Fibroblast of mammary gland (primary cell): Measurements from ENCODE around the gene GLI1.

Source experiments
- DNase-seq: peaks from one replicate; pipeline ENCODE4 v3.0.0-alpha.2; 2010; ENCODE audit warnings: low read depth
- H3K4me3 ChIP-seq: 2 replicates; pipeline ENCODE4 v1.5.1; 2011; ENCODE audit warnings: low read depth, mild to moderate bottlenecking, low read length, moderate library complexity; ENCODE audit not compliant: control insufficient read depth
- TF ChIP-seq, protein P1 (sequence below): conservative IDR thresholded peaks from 2 replicates; pipeline ENCODE4 v1.5.1; 2011; ENCODE audit warnings: low read depth, low read length, inconsistent platforms; ENCODE audit not compliant: control insufficient read depth, insufficient read depth

GLI1 gene

DNA sequence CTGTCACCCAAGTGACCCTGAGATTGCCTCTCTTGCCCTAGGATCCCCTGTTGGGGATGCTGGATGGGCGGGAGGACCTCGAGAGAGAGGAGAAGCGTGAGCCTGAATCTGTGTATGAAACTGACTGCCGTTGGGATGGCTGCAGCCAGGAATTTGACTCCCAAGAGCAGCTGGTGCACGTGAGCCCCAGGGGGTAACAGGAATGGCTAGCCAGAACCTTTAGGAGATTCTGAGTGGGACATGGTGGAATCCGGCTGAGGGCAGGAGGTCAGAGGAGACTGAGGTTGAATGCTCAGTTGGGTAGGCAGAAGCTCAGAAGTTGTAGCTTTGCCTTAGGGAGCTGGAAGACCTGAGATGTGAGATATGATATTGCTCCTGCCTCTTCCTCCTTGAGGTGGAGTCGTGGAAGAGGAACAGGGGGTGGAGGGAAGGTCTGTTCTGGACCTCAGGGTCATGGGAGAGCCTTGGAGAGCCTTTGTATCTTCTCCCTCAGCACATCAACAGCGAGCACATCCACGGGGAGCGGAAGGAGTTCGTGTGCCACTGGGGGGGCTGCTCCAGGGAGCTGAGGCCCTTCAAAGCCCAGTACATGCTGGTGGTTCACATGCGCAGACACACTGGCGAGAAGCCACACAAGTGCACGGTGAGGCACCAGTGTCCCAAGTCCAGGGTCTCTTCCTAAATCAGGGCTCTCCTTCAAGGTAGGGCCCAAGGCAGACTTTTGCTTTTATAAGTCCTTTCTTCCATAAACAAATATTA is 6.3 kb downstream of the GLI1 start:
- no peak overlapping the region for H3K4me3 ChIP-seq
- TF ChIP-seq, protein P1, sequence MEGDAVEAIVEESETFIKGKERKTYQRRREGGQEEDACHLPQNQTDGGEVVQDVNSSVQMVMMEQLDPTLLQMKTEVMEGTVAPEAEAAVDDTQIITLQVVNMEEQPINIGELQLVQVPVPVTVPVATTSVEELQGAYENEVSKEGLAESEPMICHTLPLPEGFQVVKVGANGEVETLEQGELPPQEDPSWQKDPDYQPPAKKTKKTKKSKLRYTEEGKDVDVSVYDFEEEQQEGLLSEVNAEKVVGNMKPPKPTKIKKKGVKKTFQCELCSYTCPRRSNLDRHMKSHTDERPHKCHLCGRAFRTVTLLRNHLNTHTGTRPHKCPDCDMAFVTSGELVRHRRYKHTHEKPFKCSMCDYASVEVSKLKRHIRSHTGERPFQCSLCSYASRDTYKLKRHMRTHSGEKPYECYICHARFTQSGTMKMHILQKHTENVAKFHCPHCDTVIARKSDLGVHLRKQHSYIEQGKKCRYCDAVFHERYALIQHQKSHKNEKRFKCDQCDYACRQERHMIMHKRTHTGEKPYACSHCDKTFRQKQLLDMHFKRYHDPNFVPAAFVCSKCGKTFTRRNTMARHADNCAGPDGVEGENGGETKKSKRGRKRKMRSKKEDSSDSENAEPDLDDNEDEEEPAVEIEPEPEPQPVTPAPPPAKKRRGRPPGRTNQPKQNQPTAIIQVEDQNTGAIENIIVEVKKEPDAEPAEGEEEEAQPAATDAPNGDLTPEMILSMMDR: no peak
- no peak for DNase-seq

DNA sequence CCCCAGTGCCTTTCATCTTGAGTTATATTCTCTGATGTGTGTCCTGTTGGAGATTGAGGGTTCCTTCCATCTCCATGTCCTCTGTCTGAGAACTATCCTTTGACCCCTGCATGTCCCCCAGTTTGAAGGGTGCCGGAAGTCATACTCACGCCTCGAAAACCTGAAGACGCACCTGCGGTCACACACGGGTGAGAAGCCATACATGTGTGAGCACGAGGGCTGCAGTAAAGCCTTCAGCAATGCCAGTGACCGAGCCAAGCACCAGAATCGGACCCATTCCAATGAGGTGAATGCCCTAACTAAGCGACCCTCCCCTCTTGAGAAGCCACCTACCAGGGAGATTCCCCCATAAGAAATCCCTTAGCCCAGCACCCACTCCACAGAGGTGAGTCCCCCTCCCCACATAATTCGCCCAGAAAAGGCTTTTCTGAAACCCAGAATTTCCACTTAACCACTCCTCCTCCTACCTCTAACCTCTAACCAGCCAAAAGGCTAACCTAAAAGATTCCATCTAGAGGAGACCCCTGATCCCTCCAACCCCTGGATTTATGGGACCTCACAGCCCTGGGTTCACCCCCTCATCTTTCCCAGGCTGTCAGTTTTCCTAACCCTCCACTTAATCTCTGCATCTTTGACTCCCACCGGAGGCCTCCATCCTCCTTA is 7.8 kb downstream of the GLI1 start:
- no peak for DNase-seq
- no peak overlapping the region for H3K4me3 ChIP-seq
- TF ChIP-seq, protein P1: no peak

DNA sequence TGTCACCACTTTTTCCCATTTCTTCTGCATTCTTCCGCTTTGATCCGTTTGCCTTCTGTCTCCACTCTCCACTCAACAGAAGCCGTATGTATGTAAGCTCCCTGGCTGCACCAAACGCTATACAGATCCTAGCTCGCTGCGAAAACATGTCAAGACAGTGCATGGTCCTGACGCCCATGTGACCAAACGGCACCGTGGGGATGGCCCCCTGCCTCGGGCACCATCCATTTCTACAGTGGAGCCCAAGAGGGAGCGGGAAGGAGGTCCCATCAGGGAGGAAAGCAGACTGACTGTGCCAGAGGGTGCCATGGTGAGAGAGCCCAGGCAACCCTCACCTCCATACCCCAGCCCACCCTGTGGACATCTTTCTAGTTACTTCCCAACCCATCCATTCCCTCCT is 8.3 kb downstream of the GLI1 start:
- TF ChIP-seq, protein P1: no peak
- no peak for DNase-seq
- no peak overlapping the region for H3K4me3 ChIP-seq

DNA sequence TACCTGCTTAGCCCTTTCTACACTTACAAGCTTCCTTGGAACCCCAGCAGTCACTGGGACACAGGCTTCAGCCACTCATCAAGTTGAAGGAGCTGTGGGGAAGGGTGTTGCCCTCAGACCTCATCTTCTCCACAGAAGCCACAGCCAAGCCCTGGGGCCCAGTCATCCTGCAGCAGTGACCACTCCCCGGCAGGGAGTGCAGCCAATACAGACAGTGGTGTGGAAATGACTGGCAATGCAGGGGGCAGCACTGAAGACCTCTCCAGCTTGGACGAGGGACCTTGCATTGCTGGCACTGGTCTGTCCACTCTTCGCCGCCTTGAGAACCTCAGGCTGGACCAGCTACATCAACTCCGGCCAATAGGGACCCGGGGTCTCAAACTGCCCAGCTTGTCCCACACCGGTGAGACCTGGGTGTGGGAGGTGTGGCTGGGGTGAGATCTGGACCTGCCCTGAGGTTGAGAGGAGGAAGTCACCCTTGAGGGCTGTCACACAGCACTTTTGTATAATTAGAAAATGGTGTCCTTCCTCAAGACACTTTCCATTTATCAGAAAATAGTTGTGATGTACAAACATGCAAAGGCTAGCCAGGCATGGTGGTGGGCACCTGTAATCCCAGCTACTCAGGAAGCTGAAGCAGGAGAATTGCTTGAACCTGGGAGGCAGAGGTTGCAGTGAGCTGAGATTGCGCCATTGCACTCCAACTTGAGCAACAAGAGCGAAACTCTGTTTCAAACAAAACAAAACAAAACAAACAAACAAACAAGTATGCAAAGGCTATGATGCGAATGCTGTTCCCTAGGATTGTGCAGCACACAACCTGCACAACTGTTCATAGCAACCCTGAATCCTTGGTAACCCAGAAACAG is 9.9 kb downstream of the GLI1 start:
- TF ChIP-seq, protein P1: no peak
- no peak overlapping the region for H3K4me3 ChIP-seq
- DNase-seq: no peak

DNA sequence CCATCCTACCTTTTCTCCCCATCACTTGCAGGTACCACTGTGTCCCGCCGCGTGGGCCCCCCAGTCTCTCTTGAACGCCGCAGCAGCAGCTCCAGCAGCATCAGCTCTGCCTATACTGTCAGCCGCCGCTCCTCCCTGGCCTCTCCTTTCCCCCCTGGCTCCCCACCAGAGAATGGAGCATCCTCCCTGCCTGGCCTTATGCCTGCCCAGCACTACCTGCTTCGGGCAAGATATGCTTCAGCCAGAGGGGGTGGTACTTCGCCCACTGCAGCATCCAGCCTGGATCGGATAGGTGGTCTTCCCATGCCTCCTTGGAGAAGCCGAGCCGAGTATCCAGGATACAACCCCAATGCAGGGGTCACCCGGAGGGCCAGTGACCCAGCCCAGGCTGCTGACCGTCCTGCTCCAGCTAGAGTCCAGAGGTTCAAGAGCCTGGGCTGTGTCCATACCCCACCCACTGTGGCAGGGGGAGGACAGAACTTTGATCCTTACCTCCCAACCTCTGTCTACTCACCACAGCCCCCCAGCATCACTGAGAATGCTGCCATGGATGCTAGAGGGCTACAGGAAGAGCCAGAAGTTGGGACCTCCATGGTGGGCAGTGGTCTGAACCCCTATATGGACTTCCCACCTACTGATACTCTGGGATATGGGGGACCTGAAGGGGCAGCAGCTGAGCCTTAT is 10.8 kb downstream of the GLI1 start:
- TF ChIP-seq, protein P1: no peak
- DNase-seq: no peak
- H3K4me3 ChIP-seq: no peak overlapping the region

DNA sequence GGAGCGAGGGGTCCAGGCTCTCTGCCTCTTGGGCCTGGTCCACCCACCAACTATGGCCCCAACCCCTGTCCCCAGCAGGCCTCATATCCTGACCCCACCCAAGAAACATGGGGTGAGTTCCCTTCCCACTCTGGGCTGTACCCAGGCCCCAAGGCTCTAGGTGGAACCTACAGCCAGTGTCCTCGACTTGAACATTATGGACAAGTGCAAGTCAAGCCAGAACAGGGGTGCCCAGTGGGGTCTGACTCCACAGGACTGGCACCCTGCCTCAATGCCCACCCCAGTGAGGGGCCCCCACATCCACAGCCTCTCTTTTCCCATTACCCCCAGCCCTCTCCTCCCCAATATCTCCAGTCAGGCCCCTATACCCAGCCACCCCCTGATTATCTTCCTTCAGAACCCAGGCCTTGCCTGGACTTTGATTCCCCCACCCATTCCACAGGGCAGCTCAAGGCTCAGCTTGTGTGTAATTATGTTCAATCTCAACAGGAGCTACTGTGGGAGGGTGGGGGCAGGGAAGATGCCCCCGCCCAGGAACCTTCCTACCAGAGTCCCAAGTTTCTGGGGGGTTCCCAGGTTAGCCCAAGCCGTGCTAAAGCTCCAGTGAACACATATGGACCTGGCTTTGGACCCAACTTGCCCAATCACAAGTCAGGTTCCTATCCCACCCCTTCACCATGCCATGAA is 11.5 kb downstream of the GLI1 start:
- no peak for DNase-seq
- TF ChIP-seq, protein P1: no peak
- no peak overlapping the region for H3K4me3 ChIP-seq
